HepG2 (cell line): Measurements from ENCODE around the gene AUTS2. TPM values are rescaled to one million over a fixed set of nuclear protein-coding genes. Genes with fewer than 3 reads are reported as not detected.

ENCODE experiments used
- ATAC-seq: fragments of 200-7000 bp; cut with Tn5 transposase; 3 replicates; pipeline ENCODE4 v1.9.1; 2020; ENCODE audit warnings: mild to moderate bottlenecking, moderate library complexity
- BruUV-seq: library from RNA; stranded (reverse); fragments of 400-500 nt; replicated peaks from 2 replicates; lab custom pipeline; 2021; lab: Mats Ljungman, UMichigan
- CTCF ChIA-PET: fragments of 300-600 bp; formaldehyde crosslinking; extraction: SDS; loops from one replicate; lab custom pipeline; 2021; ENCODE audit warnings: low total read pairs, inconsistent platforms, low intra/inter-chr PET ratio; lab: Yijun Ruan, JAX
- POLR2A ChIA-PET: fragments of 350-600 bp; sonication (Branson Sonifier 250); formaldehyde crosslinking; loops from one replicate; lab custom pipeline; 2020; ENCODE audit warnings: antibody characterized with exemption, inconsistent platforms; lab: Yijun Ruan, JAX
- DNase-seq: peaks from one replicate; pipeline ENCODE4 v3.0.0-alpha.2; 2015; ENCODE audit warnings: low spot score
- FAIRE-seq: peaks from 3 replicates; lab custom pipeline; 2011; peaks lifted over from hg19 to GRCh38; lab: Jason Lieb, UNC
- H2AFZ ChIP-seq: one replicate; pipeline ENCODE4 v1.6.1; 2011; ENCODE audit warnings: low read length, inconsistent platforms
- H3K27ac ChIP-seq: fragments of 300-600 bp; 3 replicates; pipeline ENCODE4 v1.8.0; 2011; ENCODE audit warnings: mixed run types, mild to moderate bottlenecking, mixed read lengths, low read length, inconsistent platforms; ENCODE audit not compliant: insufficient read depth; ENCODE audit errors: extremely low read length
- H3K27me3 ChIP-seq, 2 experiments: fragments of 200-600 bp in 1 of 2; 2 replicates in 1 of 2; 3 replicates in 1 of 2; pipeline versions ENCODE4 v1.6.0 to v1.8.0; 2011; ENCODE audit warnings: low read length in 2 of 2, mild to moderate bottlenecking in 2 of 2, moderate library complexity in 2 of 2, inconsistent platforms in 1 of 2; ENCODE audit not compliant: insufficient read depth in 2 of 2, control insufficient read depth in 1 of 2
- H3K36me3 ChIP-seq, 2 experiments: fragments of 200-600 bp in 1 of 2; replicated peaks in 1 of 2; 2 replicates in 1 of 2; 3 replicates in 1 of 2; pipeline versions ENCODE4 v1.5.1 to v1.8.0; 2011; ENCODE audit warnings: low read length in 2 of 2, inconsistent platforms in 1 of 2; ENCODE audit not compliant: insufficient read depth in 2 of 2, control insufficient read depth in 1 of 2
- H3K4me1 ChIP-seq: 2 replicates; pipeline ENCODE4 v1.5.1; 2012; ENCODE audit warnings: low read length, inconsistent platforms; ENCODE audit not compliant: insufficient read depth
- H3K4me2 ChIP-seq: 2 replicates; pipeline ENCODE4 v1.6.0; 2011; ENCODE audit warnings: low read depth, low read length, inconsistent platforms
- H3K4me3 ChIP-seq, 3 experiments: fragments of 200-600 bp in 1 of 3; sonication (generic), shearing (Covaris generic) in 1 of 3; replicated peaks in 1 of 3; 2 replicates each; pipeline ENCODE4 v1.5.1; 2011 to 2016; ENCODE audit warnings: low read length in 3 of 3, inconsistent platforms in 2 of 3, low read depth in 2 of 3, mild to moderate bottlenecking in 2 of 3, control low read depth in 1 of 3, mixed read lengths in 1 of 3; ENCODE audit not compliant: insufficient read depth in 1 of 3
- H3K79me2 ChIP-seq: one replicate; pipeline ENCODE4 v1.6.1; 2011; ENCODE audit warnings: low read length, inconsistent platforms; ENCODE audit not compliant: insufficient read depth
- H3K9ac ChIP-seq: 2 replicates; pipeline ENCODE4 v1.6.0; 2011; ENCODE audit warnings: mild to moderate bottlenecking, low read depth, low read length, inconsistent platforms; ENCODE audit not compliant: insufficient read depth
- H3K9me3 ChIP-seq: 2 replicates; pipeline ENCODE4 v1.5.1; 2012; ENCODE audit warnings: mild to moderate bottlenecking, low read length
- H4K20me1 ChIP-seq: 2 replicates; pipeline ENCODE4 v1.6.0; 2011; ENCODE audit warnings: inconsistent platforms, mild to moderate bottlenecking, low read length, moderate library complexity; ENCODE audit not compliant: insufficient read depth
- NKX3-1 ChIP-seq: sonication (generic); formaldehyde crosslinking; IDR thresholded peaks from 2 replicates; pipeline ENCODE4 v1.5.0; 2020; ENCODE audit warnings: missing genetic modification reagents
- SMAD1 ChIP-seq: sonication (generic); formaldehyde crosslinking; IDR thresholded peaks from 2 replicates; pipeline ENCODE4 v1.4.0; 2020; ENCODE audit warnings: missing genetic modification reagents, low read depth, mild to moderate bottlenecking, borderline replicate concordance
- WGBS: methylation state at CpG from one replicate; pipeline ENCODE4 v1.1.6; 2017; ENCODE audit warnings: low lambda C conversion rate; 5-methylcytosine and 5-hydroxymethylcytosine counted together
- in situ Hi-C: cut with HindIII; loops from 2 replicates; pipeline ENCODE4 v1.10.0; 2017; ENCODE audit warnings: low pct_unique_long_range_greater_than_20kb; ENCODE audit not compliant: extremely low pct_ligation_motif_present
- intact Hi-C: fragments of 100-400 bp; cut with micrococcal nuclease; formaldehyde crosslinking; loops from one replicate; pipeline ENCODE4 v1.10.0; 2022; ENCODE audit not compliant: unreplicated experiment
- polyA plus RNA-seq, 8 experiments: library from polyadenylated mRNA; depleted of rRNA in 3 of 8; stranded (reverse) in 7 of 8; unstranded in 1 of 8; fragments of >200 nt; fragmentation: Illumina TruSeq in 4 of 8; extraction: Trizol in 4 of 8; gene quantifications; 2 replicates each; pipeline versions ENCODE4 v1.2.1 to v1.2.3, GENCODE V29; 2011 to 2016; ENCODE audit warnings: low read depth in 4 of 8, missing spikeins in 1 of 8, mixed read lengths in 1 of 8; ENCODE audit not compliant: insufficient read depth in 1 of 8
- total RNA-seq, 5 experiments: library from RNA; depleted of rRNA; stranded (reverse); fragments of >200 nt; fragmentation: Illumina TruSeq; extraction: Trizol; gene quantifications; 2 replicates each; pipeline ENCODE4 v1.2.3, GENCODE V29; 2016; ENCODE audit warnings: low read depth in 1 of 5
- TF ChIP-seq, protein P1 (sequence below): sonication (generic); formaldehyde crosslinking; IDR thresholded peaks from 2 replicates; pipeline ENCODE4 v1.4.0; 2020; ENCODE audit warnings: missing genetic modification reagents, borderline replicate concordance
- TF ChIP-seq, protein P2 (sequence below): sonication (generic); formaldehyde crosslinking; IDR thresholded peaks from 2 replicates; pipeline ENCODE4 v1.4.0; 2020; ENCODE audit warnings: mild to moderate bottlenecking, missing genetic modification reagents

Gene AUTS2
- total and polyA plus RNA-seq, 2 of the 13 experiments (the other 11 are each of a cell fraction or from before 2014, with no cell fraction given) = 0.38 TPM; not detected in 1

DNA sequence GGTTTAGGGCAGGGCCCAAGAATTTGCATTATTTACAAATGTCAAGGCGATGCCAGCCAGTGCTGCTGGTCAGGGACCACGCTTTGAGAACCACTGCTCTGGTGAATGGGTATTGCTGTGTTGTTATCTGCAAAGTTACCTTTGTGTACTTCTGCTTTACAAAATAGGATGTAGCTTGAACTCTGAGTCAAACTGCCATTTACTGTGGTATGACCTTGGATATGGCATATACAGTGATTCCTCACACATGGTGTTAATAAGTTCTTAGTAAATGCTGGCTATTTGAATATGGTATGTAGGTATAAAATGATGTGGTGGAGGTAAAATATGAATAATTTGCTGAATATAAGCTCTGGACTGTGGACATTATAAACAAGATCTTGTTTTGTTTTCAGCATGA is 148.9 kb downstream of the AUTS2 start:
- WGBS = 31% methylated on average over 2 of the region's 2 CpGs
- intact Hi-C loops (no loop called here), in situ Hi-C loops (no loop called here)
- H3K27ac ChIP-seq = no peak overlapping the region
- no peaks in the 10 kb centered on the region for H3K9me3 ChIP-seq
- H3K9ac ChIP-seq = no peak overlapping the region
- no peak overlapping the region for H2AFZ ChIP-seq
- no peak overlapping the region for H3K4me2 ChIP-seq
- H3K27me3 ChIP-seq = no peaks in the 10 kb centered on the region
- no peaks in the 10 kb centered on the region for H3K79me2 ChIP-seq
- DNase-seq (no peak), FAIRE-seq (no peak), ATAC-seq (no peak)
- no peak for TF ChIP-seq SMAD1 (CRISPR knock-in tag)
- no peak for TF ChIP-seq NKX3-1 (CRISPR knock-in tag)
- TF ChIP-seq, protein P1, sequence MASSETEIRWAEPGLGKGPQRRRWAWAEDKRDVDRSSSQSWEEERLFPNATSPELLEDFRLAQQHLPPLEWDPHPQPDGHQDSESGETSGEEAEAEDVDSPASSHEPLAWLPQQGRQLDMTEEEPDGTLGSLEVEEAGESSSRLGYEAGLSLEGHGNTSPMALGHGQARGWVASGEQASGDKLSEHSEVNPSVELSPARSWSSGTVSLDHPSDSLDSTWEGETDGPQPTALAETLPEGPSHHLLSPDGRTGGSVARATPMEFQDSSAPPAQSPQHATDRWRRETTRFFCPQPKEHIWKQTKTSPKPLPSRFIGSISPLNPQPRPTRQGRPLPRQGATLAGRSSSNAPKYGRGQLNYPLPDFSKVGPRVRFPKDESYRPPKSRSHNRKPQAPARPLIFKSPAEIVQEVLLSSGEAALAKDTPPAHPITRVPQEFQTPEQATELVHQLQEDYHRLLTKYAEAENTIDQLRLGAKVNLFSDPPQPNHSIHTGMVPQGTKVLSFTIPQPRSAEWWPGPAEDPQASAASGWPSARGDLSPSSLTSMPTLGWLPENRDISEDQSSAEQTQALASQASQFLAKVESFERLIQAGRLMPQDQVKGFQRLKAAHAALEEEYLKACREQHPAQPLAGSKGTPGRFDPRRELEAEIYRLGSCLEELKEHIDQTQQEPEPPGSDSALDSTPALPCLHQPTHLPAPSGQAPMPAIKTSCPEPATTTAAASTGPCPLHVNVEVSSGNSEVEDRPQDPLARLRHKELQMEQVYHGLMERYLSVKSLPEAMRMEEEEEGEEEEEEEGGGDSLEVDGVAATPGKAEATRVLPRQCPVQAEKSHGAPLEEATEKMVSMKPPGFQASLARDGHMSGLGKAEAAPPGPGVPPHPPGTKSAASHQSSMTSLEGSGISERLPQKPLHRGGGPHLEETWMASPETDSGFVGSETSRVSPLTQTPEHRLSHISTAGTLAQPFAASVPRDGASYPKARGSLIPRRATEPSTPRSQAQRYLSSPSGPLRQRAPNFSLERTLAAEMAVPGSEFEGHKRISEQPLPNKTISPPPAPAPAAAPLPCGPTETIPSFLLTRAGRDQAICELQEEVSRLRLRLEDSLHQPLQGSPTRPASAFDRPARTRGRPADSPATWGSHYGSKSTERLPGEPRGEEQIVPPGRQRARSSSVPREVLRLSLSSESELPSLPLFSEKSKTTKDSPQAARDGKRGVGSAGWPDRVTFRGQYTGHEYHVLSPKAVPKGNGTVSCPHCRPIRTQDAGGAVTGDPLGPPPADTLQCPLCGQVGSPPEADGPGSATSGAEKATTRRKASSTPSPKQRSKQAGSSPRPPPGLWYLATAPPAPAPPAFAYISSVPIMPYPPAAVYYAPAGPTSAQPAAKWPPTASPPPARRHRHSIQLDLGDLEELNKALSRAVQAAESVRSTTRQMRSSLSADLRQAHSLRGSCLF (CRISPR knock-in tag) = no peak
- TF ChIP-seq, protein P2, sequence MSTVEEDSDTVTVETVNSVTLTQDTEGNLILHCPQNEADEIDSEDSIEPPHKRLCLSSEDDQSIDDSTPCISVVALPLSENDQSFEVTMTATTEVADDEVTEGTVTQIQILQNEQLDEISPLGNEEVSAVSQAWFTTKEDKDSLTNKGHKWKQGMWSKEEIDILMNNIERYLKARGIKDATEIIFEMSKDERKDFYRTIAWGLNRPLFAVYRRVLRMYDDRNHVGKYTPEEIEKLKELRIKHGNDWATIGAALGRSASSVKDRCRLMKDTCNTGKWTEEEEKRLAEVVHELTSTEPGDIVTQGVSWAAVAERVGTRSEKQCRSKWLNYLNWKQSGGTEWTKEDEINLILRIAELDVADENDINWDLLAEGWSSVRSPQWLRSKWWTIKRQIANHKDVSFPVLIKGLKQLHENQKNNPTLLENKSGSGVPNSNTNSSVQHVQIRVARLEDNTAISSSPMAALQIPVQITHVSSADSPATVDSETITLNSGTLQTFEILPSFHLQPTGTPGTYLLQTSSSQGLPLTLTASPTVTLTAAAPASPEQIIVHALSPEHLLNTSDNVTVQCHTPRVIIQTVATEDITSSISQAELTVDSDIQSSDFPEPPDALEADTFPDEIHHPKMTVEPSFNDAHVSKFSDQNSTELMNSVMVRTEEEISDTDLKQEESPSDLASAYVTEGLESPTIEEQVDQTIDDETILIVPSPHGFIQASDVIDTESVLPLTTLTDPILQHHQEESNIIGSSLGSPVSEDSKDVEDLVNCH (CRISPR knock-in tag) = no peak
- H4K20me1 ChIP-seq = no peaks in the 10 kb centered on the region
- ChIA-PET POLR2A (no interaction called here), CTCF (no interaction called here)
- H3K4me1 ChIP-seq = no peaks in the 10 kb centered on the region
- no peak overlapping the region for H3K4me3 ChIP-seq
- no TSS peak for BruUV-seq
- no peaks in the 10 kb centered on the region for H3K36me3 ChIP-seq
